ENCODE results near the gene TRAF4. TPM values are rescaled to one million over a fixed set of nuclear protein-coding genes. Genes with fewer than 3 reads are reported as not detected.

Gene TRAF4
- total RNA-seq, 2 experiments from 2014 or later: 75.9 to 80.4 TPM

GRCh38 chr17:28737770-28738679 lies 5.8 kb upstream of the TRAF4 start:
- DNase-seq: no peak
- H3K4me1 Mint-ChIP-seq (ENCODE audit: low read depth): peaks cover 26% of the 10 kb centered on the region
- no peaks in the 10 kb centered on the region for H3K27me3 Mint-ChIP-seq (ENCODE audit: low read depth)
- peaks cover 9% of the 10 kb centered on the region for H3K36me3 Mint-ChIP-seq (ENCODE audit: low read depth)
- H3K27ac Mint-ChIP-seq: peak overlapping the region; percentile 65
- no peak overlapping the region for H3K4me3 Mint-ChIP-seq
- intact Hi-C loops (cut with micrococcal nuclease): loop anchor here (1.0 kb wide), 1 partner anchor 10 kb away; the partner anchor contains the start of gene NEK8
- CTCF ChIA-PET: no interaction called here
- H3K9me3 Mint-ChIP-seq: peaks cover 4% of the 10 kb centered on the region

- DNase-seq: peak; percentile 77
- CTCF ChIA-PET: interaction anchor here (1.0 to 5.4 kb wide), 2 partner anchors 12 kb away, joined by 6 to 30 read pairs; partner anchors contain the start of gene TLCD1
- peak overlapping the region; percentile 83 for H3K27ac Mint-ChIP-seq
- H3K4me3 Mint-ChIP-seq: no peak overlapping the region
- peaks cover 26% of the 10 kb centered on the region for H3K4me1 Mint-ChIP-seq (ENCODE audit: low read depth)
- peaks cover 9% of the 10 kb centered on the region for H3K36me3 Mint-ChIP-seq (ENCODE audit: low read depth)
- H3K27me3 Mint-ChIP-seq (ENCODE audit: low read depth): no peaks in the 10 kb centered on the region
- peaks cover 4% of the 10 kb centered on the region for H3K9me3 Mint-ChIP-seq
- intact Hi-C loops (cut with micrococcal nuclease): loop anchor here (1.0 kb wide), 1 partner anchor 11 kb away; the partner anchor contains the start of gene NEK8
Measured at GRCh38 chr17:28738680-28739384, 5.0 kb upstream of the TRAF4 start.

- intact Hi-C loops (cut with micrococcal nuclease): no loop called here
Measured at GRCh38 chr17:28740406-28741357, 3.1 kb upstream of the TRAF4 start.

GRCh38 chr17:28741358-28742349 lies 2.2 kb upstream of the TRAF4 start:
- peaks cover 39% of the 10 kb centered on the region for H3K4me1 Mint-ChIP-seq (ENCODE audit: low read depth)
- peak overlapping the region; percentile 5 for H3K4me3 Mint-ChIP-seq
- intact Hi-C loops (cut with micrococcal nuclease): no loop called here
- CTCF ChIA-PET: interaction anchor here (0.7 to 14.2 kb wide), 3 partner anchors 9 to 33 kb away, joined by 3 to 353 read pairs (median 30); partner anchors contain the start of genes NEK8 and TLCD1
- no peak for DNase-seq
- H3K9me3 Mint-ChIP-seq: peaks cover 4% of the 10 kb centered on the region
- peaks cover 25% of the 10 kb centered on the region for H3K36me3 Mint-ChIP-seq (ENCODE audit: low read depth)
- no peak overlapping the region for H3K27ac Mint-ChIP-seq
- H3K27me3 Mint-ChIP-seq (ENCODE audit: low read depth): no peaks in the 10 kb centered on the region

More at GRCh38 chr17:28740406-28741357, 3.1 kb upstream of the TRAF4 start:
- Mint-ChIP-seq H3K4me1 (ENCODE audit: low read depth) (peaks cover 31% of the 10 kb centered on the region), H3K36me3 (ENCODE audit: low read depth) (peaks cover 20% of the 10 kb centered on the region), H3K27ac (no peak overlapping the region), H3K27me3 (ENCODE audit: low read depth) (no peaks in the 10 kb centered on the region), H3K9me3 (peaks cover 4% of the 10 kb centered on the region), H3K4me3 (no peak overlapping the region)
- CTCF ChIA-PET: interaction anchor here (0.7 to 14.2 kb wide), 5 partner anchors 10 to 34 kb away, joined by 3 to 353 read pairs (median 12); partner anchors contain the start of genes NEK8 and TLCD1
- DNase-seq: no peak

- Mint-ChIP-seq H3K27ac (peak overlapping the region; percentile 85), H3K4me3 (peak overlapping the region; percentile 91), H3K27me3 (ENCODE audit: low read depth) (no peaks in the 10 kb centered on the region), H3K36me3 (ENCODE audit: low read depth) (peaks cover 29% of the 10 kb centered on the region), H3K9me3 (peaks cover 3% of the 10 kb centered on the region), H3K4me1 (ENCODE audit: low read depth) (peaks cover 40% of the 10 kb centered on the region)
- intact Hi-C loops (cut with micrococcal nuclease): no loop called here
- DNase-seq: peak; percentile 72
- CTCF ChIA-PET: interaction anchor here (1.5 to 14.2 kb wide), 3 partner anchors 7 to 20 kb away, joined by 3 to 353 read pairs (median 30); partner anchors contain the start of genes NEK8 and TLCD1
Measured at GRCh38 chr17:28744104-28744971, 527 bp downstream of the TRAF4 start.

GRCh38 chr17:28744972-28745785 lies 1.4 kb downstream of the TRAF4 start:
- peak; percentile 56 for DNase-seq
- peaks cover 41% of the 10 kb centered on the region for H3K4me1 Mint-ChIP-seq (ENCODE audit: low read depth)
- H3K27ac Mint-ChIP-seq: peak overlapping the region; percentile 85
- peaks cover 27% of the 10 kb centered on the region for H3K36me3 Mint-ChIP-seq (ENCODE audit: low read depth)
- intact Hi-C loops (cut with micrococcal nuclease): no loop called here
- peaks cover 1% of the 10 kb centered on the region for H3K9me3 Mint-ChIP-seq
- H3K4me3 Mint-ChIP-seq: peak overlapping the region; percentile 91
- H3K27me3 Mint-ChIP-seq (ENCODE audit: low read depth): no peaks in the 10 kb centered on the region
- CTCF ChIA-PET: interaction anchor here (1.1 to 14.2 kb wide), 4 partner anchors 19 to 24 kb away, joined by 3 to 353 read pairs (median 42); partner anchors contain the start of genes NEK8 and TLCD1

- Mint-ChIP-seq H3K4me3 (peak overlapping the region; percentile 91), H3K36me3 (ENCODE audit: low read depth) (peaks cover 29% of the 10 kb centered on the region), H3K27me3 (ENCODE audit: low read depth) (no peaks in the 10 kb centered on the region), H3K4me1 (ENCODE audit: low read depth) (peaks cover 47% of the 10 kb centered on the region), H3K9me3 (no peaks in the 10 kb centered on the region), H3K27ac (peak overlapping the region; percentile 85)
- DNase-seq: no peak
- CTCF ChIA-PET: interaction anchor here (1.1 to 14.2 kb wide), 3 partner anchors 18 to 24 kb away, joined by 3 to 353 read pairs (median 80); partner anchors contain the start of genes NEK8 and TLCD1
- intact Hi-C loops (cut with micrococcal nuclease): no loop called here
Measured at GRCh38 chr17:28745786-28746411, 2.1 kb downstream of the TRAF4 start.

- intact Hi-C loops (cut with micrococcal nuclease): no loop called here
Measured at GRCh38 chr17:28746611-28747050, 2.8 kb downstream of the TRAF4 start.

More at GRCh38 chr17:28746611-28747050, 2.8 kb downstream of the TRAF4 start:
- CTCF ChIA-PET: interaction anchor here (0.6 to 14.2 kb wide), 3 partner anchors 18 to 100 kb away, joined by 3 to 353 read pairs (median 80); partner anchors contain the start of genes NEK8 and TLCD1
- Mint-ChIP-seq H3K9me3 (no peaks in the 10 kb centered on the region), H3K4me1 (ENCODE audit: low read depth) (peaks cover 45% of the 10 kb centered on the region), H3K27me3 (ENCODE audit: low read depth) (no peaks in the 10 kb centered on the region), H3K27ac (peak overlapping the region; percentile 67), H3K36me3 (ENCODE audit: low read depth) (peaks cover 30% of the 10 kb centered on the region), H3K4me3 (peak overlapping the region; percentile 91)
- no peak for DNase-seq
